H1 (cell line): ENCODE data around the gene DRAM1.
"Not testable (repeated sequence)": the region's sequence is repeated elsewhere in the genome, so short reads cannot be mapped to it uniquely, and the experiment has no call there.

Source experiments
- CHD2 ChIP-seq: IDR thresholded peaks from 2 replicates; pipeline ENCODE4 v1.6.1; 2012; ENCODE audit warnings: low read length, improper control_type of control experiment
- GABPA ChIP-seq: IDR thresholded peaks from 2 replicates; pipeline ENCODE4 v1.6.1; 2011; ENCODE audit warnings: mild to moderate bottlenecking, low read length, moderate library complexity, borderline replicate concordance; ENCODE audit not compliant: insufficient read depth
- POLR2AphosphoS5 ChIP-seq: IDR thresholded peaks from 2 replicates; pipeline ENCODE4 v1.6.1; 2011; ENCODE audit warnings: low read depth, low read length
- SRF ChIP-seq: IDR thresholded peaks from 2 replicates; pipeline ENCODE4 v1.6.1; 2011; ENCODE audit warnings: mild to moderate bottlenecking, low read depth, low read length, moderate library complexity
- TAF1 ChIP-seq: IDR thresholded peaks from 2 replicates; pipeline ENCODE4 v1.6.1; 2011; ENCODE audit warnings: mild to moderate bottlenecking, low read depth, low read length
- TF ChIP-seq, protein P1 (sequence below), 3 experiments: IDR thresholded peaks; 1 replicate in 2 of 3; 2 replicates in 1 of 3; pipeline versions ENCODE4 v1.5.1 to v1.6.1; 2011; ENCODE audit warnings: low read length in 3 of 3, mild to moderate bottlenecking in 3 of 3, inconsistent platforms in 2 of 3, low read depth in 1 of 3, moderate library complexity in 1 of 3; ENCODE audit not compliant: insufficient read depth in 1 of 3; ENCODE audit errors: control extremely low read depth in 1 of 3
- TF ChIP-seq, protein P2 (sequence below): IDR thresholded peaks from 2 replicates; pipeline ENCODE4 v1.6.1; 2011; ENCODE audit warnings: low read length, improper control_type of control experiment
- TF ChIP-seq, protein P3 (sequence below): IDR thresholded peaks from 2 replicates; pipeline ENCODE4 v1.6.1; 2012; ENCODE audit warnings: low read length, inconsistent platforms

DNA sequence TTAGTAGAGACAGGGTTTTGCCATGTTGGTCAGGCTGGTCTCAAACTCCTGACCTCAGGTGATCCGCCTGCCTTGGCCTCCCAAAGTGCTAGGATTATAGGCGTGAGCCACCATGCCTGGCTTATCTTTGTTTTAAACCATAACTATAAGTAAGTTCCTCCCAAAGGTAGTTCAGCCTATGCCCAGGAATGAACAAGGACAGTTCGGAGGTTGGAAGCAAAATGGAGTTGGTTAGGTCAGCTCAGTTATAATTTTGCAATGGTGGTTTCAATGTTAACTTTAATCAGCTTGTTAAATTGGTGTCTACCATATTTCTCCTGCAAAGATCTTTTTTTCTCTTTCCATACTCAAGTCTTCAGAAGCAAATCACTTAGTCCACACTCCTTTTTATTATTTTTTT is 9.8 kb upstream of the DRAM1 start:
- not testable (repeated sequence) for TF ChIP-seq TAF1, POLR2AphosphoS5, GABPA, CHD2, SRF
- TF ChIP-seq, protein P1, sequence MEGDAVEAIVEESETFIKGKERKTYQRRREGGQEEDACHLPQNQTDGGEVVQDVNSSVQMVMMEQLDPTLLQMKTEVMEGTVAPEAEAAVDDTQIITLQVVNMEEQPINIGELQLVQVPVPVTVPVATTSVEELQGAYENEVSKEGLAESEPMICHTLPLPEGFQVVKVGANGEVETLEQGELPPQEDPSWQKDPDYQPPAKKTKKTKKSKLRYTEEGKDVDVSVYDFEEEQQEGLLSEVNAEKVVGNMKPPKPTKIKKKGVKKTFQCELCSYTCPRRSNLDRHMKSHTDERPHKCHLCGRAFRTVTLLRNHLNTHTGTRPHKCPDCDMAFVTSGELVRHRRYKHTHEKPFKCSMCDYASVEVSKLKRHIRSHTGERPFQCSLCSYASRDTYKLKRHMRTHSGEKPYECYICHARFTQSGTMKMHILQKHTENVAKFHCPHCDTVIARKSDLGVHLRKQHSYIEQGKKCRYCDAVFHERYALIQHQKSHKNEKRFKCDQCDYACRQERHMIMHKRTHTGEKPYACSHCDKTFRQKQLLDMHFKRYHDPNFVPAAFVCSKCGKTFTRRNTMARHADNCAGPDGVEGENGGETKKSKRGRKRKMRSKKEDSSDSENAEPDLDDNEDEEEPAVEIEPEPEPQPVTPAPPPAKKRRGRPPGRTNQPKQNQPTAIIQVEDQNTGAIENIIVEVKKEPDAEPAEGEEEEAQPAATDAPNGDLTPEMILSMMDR (IDR thresholded peaks at IDR 0.05; ENCODE audit: control extremely low read depth in 1 of 3, insufficient read depth in 1 of 3, low read depth in 1 of 3, low read length in 3 of 3): not testable (repeated sequence)
- TF ChIP-seq, protein P2, sequence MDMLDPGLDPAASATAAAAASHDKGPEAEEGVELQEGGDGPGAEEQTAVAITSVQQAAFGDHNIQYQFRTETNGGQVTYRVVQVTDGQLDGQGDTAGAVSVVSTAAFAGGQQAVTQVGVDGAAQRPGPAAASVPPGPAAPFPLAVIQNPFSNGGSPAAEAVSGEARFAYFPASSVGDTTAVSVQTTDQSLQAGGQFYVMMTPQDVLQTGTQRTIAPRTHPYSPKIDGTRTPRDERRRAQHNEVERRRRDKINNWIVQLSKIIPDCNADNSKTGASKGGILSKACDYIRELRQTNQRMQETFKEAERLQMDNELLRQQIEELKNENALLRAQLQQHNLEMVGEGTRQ: not testable (repeated sequence)
- TF ChIP-seq, protein P3, sequence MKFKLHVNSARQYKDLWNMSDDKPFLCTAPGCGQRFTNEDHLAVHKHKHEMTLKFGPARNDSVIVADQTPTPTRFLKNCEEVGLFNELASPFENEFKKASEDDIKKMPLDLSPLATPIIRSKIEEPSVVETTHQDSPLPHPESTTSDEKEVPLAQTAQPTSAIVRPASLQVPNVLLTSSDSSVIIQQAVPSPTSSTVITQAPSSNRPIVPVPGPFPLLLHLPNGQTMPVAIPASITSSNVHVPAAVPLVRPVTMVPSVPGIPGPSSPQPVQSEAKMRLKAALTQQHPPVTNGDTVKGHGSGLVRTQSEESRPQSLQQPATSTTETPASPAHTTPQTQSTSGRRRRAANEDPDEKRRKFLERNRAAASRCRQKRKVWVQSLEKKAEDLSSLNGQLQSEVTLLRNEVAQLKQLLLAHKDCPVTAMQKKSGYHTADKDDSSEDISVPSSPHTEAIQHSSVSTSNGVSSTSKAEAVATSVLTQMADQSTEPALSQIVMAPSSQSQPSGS: not testable (repeated sequence)
